Right kidney (tissue), 1 donor: ENCODE results near the gene NPC1.
"Not testable (repeated sequence)": the region's sequence is repeated elsewhere in the genome, so short reads cannot be mapped to it uniquely, and the experiment has no call there.

ENCODE experiments used
- DNase-seq: peaks from one replicate; pipeline ENCODE4 v3.0.0-alpha.2; 2016

Gene NPC1

DNA sequence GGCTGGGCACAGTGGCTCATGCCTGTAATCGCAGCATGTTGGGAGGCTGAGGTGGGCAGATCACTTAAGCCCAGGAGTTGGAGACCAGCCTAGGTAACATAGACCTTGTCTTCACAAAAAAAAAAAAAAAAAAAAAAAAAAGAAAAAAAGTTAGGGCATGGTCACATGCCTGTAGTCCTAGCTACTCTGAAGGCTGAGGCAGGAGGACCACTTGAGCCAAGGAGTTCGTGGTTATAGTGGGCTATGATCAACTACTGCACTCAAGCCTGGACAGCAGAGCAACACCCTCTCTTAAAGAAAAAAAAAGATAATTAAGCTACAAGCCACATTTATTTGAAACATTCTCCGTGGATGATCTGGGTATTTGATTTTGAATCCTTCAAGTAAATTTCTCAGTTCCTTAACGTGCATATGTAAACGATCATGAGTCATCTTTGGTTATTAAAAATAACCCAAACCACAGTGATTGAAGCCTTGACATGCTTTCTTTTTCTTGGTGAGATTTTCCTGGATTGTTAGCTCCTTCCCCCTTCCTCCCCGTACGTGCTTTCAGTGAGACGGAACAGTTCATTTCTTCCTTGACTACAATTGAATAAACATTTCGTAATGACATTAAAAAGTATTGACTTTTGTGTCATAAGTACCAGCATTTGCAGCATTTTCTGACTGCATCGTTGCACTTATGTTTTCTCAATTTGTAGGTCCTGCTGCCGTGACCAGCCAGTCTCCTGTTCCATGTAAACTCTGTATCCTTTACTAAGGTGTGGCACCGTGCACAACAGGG is 62.7 kb downstream of the NPC1 start:
- no peak for DNase-seq

DNA sequence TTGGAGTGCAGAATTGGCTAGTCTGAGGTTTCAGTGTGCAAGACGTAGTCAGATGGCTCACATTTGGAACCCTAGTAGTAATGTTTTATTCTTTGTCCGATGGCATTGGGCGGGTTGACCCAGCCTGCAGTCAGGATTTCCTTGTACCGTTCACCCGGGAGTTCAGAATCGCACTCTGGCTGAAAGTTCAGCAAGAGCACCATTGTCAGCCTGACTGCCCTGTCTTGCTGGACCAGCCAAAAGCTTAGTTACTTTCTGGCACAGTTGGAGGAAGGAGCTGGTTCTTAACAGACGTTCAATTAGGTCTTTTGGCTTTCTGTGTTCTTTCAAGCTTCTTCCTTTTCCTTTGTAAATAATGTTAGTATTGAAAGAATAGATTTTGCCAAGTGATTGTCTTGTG is 64.4 kb downstream of the NPC1 start:
- DNase-seq, result no peak

DNA sequence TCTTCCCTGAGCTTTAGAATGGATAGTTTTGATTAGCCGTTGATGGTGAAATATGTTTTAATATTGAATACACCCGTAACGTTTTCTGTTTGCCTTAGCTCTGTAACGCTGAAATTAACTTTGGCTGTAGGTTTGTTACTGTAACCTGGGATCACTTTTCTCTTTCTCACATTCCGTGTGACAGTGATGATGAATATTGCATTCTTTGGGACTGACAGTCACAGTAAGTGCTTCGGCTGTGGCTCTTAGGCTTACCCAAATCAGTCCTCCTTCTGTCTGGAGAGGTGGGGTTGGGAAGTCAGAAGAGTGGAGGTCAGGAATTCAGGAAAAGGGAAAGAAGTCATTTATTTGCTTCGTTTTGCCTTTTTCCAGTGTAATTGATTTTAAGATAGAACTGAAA is 65.0 kb downstream of the NPC1 start:
- no peak for DNase-seq

DNA sequence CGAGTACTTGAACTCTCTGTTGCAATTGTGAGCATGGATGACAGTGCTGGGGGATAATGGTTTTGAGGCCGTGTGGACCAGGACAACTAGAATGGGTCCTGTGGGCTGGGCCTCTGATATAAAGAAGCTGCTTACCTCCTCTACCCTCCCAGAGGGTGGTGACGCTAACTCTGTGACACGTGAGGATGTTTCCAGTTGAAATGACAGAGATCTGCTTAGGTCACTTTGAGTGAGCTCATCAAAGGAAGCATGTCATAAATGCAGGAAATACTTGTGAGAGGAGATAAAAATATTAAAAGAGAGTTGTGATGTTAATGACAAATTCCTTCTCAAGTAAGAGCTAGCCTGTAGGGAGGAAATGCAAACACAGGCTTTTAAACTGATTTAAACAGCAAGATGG is 66.6 kb downstream of the NPC1 start:
- no peak for DNase-seq

DNA sequence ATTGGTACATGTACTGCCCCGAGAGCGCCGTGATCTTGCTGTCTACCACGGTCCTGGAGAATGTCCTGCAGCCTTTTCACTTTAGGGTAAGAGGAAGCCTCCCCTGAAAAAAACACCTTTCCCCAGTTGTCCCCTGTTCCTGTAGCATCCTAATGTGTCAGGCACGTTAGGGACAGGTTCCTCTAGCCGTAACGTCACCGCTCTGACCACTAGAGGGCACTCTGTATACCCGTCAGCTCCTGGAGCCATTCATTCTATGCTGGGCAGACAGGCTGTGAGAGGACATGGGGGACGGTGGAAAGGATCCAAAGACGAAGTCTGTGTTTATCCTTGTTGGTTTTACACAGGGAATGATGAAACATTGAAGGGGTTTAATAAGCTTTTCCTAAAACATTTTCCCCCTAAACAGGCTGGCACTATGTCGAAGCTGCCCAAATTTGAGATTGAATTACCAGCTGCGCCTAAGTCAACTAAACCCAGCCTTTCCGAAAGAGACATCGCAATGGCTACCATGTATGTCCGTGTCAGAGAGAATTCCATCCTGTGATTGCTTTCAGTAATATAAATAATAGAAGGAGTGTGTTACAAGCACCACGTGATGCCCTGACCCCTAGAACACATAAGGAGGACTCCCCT is 70.3 kb downstream of the NPC1 start:
- peak; percentile 44 for DNase-seq

DNA sequence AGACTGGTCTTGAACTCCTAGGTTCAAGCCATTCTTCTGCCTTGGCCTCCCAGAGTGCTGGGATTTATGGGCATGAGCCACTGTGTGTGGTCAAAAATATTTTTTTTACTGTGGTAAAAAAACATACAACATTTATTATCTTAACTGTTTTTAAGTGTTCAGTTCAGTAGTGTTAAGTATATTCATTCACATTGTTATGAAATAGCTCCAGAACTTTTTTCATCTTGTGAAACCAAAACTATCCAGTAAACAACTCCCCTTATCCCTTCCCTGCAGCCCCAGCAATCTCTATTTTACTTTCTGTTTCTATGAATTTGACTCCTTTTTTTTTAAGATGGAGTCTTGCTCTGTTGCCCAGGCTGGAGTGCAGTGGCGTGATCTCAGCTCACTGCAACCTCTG is 73.7 kb downstream of the NPC1 start:
- no peak for DNase-seq

DNA sequence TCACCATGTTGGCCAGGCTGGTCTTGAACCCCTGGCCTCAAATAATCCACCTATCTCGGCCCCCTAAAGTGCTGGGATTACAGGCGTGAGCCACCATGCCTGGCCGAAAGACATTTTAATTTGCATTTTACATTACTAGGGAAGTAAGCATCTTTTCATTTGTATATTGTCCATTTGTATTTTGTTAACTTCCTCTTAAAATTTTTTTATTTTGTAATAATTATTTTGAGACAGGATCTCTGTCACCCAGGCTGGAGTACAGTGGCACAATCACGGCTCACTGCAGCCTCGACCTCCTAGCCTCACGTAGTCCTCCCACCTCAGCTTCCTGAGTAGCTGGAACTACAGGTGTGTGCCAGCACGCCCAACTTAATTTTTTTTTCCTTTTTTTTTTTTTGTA is 74.1 kb downstream of the NPC1 start:
- not testable (repeated sequence) for DNase-seq

DNA sequence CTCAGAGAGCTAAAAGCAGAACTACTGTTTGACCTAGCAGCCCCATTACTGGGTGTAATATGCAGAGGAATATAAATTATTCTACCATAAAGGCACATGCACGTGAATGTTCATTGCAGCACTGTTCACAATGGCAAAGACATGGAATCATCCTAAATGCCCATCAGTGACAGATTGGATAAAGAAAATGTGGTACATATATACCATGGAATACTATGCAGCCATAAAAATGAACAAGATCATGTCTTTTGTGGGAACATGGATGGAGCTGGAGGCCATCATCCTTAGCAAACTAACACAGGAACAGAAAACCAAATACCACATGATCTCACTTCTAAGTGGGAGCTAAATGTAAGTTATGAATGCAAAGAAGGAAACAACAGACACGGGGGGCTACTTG is 75.4 kb downstream of the NPC1 start:
- not testable (repeated sequence) for DNase-seq

DNA sequence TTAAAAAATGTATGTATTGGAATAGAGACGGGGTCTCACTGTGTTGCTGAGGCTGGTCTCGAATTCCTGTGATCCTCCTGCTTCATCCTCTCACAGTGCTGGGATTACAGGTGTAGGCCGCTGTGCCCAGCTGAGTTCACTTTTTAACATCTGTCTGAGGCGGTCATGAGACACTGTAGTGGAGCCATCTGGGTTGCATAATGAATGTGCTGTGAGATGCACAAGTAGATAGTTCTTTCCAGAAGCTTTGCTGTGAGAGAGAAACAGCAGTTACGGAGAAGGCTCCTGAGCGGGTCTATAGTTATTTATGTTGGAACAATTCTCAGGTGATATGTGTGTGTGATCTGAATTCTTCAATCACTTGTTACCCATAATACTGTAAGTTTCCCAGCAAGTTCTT is 79.9 kb downstream of the NPC1 start:
- DNase-seq, result no peak

DNA sequence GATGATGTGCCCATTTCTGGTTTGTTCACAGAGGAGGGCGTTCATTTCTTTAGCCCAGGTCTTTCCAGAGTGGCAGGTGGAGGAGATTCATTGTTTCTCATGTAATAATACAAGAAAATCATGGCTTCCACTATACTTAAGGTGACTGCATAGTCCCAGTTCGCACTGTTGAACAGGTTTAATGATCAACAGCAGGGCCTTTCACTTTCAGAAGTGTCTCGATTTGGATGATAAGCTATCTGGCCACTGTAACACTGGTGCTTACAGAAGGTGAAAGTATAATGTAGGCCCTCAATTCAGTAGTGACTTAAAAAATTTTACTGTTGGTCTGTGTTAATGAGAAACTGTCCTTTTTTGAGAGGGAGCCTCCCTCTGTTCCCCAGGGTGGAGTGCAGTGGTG is 81.6 kb downstream of the NPC1 start:
- DNase-seq, result no peak

DNA sequence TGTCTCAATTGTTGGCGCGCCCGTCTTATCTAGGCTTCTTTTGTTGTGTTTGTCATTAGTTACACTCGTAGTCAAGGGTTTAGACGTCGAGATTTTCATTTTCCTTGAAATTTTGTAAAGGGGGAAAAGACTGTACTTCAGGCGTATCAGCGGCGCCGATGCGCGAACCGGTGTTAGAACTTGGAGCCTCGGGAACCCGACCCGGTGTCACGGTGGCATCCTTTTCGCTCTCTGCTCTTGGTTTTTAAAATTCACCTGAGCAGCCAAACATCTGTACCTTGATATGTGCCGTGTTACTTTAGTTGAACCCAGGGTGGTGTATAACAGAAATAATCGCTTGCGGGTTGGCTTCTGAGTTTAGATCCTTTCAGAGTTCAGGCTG is 82.4 kb downstream of the NPC1 start:
- no peak for DNase-seq

DNA sequence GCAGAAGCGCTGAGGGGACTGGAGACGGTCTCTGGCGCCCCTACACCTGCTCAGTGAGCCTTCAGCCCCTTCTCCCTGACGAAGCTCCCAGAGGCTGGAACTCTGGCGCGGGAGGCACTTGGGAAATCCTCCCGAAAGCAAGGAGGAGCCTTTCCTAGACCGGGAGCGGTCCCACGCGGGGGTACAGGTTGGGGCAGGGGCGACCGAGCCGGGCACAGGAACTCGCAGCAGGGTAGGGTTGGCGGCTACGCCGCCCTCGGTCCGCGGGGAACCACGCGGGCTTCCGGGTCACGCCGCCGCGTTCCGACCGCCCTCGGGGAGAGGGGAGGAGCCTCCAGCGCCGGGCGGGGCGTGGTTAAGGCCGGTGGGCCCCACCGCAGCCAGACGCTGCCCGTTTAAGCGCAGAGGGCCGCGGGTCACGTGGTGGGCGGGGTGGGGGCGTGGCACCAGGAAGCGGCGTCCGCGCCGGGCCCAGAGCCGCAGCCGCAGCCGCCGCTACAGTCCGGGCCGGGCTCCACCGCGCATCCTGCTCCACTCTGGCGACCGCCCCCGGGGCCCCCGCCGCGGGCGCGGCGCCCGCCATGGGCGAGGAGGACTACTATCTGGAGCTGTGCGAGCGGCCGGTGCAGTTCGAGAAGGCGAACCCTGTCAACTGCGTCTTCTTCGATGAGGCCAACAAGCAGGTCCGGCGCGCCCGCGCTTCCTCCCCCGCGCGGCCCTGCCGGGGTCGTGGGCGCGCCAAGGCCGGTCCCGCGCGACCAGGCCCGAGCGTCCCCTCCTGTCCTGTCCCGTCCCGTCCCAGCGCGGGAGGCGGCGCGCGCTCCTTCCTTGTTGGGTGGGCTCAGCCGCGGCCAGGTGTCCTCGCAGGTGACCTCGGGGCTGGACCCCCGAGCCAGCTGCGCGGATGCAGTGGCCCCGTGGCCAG is 83.0 kb downstream of the NPC1 start, which contains the start of gene RMC1:
RMC1 (plus strand) TSS at position 474 of the 925 bp plus-strand sequence; CDS start at position 582, 108 bp downstream.
- DNase-seq, result peak; percentile 98

DNA sequence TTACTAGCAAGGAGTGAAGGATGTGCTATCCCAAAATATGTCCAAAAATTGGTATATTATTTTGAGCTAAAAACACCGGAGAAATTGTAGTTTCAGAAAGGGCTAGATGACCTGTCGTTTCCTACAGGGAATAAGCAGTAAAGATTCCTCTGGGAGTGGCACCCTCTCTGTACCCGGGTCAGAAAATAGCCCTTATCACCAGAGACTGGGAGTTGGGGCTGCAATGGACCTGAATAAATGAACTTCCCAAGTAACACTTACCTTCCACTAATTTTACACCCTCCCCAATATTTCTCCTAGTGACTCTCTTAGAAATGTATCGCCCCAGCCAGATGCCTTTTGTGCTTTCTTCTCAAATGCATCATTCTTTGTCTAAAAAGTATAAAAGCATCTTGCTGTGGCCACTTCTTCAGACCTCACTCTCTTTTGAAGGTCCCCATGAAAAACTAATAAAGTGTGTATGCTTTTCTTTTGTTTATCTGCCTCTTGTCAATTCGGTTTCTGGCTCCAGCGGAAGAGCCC is 83.7 kb downstream of the NPC1 start:
- DNase-seq, result no peak

DNA sequence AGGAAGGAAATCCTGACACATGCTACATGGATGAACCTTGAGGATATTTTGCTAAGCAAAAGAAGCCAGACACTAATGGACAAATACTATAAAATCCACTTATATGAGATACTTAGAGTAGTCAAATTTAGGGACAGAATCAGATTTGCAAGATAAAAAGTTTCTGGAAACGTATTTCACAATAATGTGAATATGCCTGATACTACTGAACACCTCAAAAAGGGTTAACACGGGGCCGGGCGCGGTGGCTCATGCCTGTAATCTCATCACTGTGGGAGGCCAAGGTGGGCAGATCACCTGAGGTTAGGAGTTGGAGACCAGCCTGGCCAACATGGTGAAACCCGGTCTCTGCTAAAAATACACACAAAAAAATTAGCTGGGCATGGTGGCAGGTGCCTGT is 84.7 kb downstream of the NPC1 start:
- DNase-seq, result no peak

DNA sequence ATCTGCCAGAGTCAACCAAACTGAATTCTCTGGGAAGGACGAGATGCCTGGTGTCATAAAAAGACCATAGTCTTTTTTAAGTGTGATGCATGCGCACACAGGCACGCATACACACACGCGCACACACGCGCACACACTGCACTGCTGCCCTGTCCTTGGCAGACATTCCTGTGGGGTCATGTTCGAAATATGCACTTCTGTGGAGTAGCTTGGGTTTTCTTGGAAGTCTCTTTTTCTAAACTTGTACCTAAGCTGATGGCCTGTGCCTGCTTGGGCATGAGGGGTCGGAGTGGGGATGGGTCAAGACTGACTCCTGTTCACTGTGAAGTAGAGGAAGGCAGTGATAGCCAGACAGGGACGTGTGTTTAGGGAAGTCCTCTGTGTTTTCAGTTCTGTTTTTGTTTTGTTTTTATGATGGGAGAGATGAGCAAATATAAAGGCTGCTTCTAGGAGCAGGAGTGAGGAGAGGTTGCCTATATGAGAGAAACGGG is 87.0 kb downstream of the NPC1 start:
- DNase-seq, result no peak

DNA sequence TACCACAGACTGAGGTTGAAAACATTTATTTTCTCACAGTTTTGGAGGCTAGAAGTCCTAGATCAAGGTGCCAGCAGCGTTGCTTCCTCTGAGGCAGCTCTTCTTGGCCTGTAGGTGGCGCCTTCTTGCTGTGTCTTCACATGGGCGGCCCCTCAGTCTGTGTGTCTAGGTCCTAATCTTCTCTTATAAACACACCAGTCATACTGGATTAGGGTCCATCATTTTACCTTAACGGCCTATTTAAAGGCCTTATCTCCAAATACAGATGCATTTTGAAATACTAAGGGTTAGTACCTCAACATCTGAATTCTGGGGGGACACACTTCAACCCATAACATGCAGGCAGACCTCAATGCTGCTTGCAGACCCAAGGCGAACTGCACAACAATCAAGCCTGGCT is 87.4 kb downstream of the NPC1 start:
- DNase-seq, result peak; percentile 38

DNA sequence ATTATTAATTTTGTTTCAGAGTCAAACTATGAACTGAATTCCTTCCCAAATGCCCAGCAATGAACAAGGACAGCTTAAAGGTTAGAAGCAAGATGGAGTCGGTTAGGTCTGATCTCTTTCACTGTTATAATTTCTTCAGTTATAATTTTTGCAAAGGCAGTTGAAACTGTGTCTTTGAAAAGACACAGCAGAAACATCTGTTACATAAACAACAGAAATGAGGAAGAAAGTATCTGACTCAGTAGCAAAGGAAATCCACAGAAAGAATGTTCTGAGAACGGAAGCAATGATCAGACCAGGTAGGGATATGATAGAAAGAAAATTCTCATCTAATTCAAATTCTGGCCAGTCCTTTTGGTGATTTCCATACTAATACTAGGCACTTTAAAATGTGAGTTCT is 88.2 kb downstream of the NPC1 start:
- no peak for DNase-seq

DNA sequence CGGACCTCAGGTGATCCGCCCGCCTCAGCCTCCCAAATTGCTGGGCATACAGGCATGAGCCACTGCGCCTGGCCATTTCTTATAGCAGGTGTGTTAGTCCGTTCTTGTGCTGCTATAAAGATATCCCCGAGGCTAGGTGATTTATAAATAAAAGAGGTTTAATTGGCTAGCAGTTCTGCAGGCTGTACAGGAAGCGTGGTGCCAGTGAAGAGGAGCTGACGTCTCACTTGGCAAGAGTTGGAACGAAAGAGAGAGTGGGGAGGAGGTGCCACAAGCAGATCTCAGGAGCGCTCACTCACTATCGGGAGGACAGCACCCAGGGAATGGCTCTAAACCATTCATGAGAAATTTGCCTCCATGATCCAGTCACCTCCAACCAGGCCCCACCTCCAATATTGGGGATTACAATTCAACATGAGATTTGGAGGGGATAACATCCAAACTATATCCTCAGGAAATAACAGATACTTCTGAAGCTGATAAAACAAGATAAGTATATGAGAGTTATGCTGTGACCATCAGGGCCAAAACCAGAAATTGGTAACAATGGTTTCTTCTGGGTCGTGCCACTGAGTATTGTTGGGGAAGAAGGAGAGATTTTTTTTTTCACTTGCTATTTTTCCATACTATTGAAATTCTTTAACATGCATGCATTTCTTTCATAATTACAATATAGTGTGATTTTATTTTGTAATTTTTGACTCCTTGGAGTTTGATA is 90.4 kb downstream of the NPC1 start:
- no peak for DNase-seq

DNA sequence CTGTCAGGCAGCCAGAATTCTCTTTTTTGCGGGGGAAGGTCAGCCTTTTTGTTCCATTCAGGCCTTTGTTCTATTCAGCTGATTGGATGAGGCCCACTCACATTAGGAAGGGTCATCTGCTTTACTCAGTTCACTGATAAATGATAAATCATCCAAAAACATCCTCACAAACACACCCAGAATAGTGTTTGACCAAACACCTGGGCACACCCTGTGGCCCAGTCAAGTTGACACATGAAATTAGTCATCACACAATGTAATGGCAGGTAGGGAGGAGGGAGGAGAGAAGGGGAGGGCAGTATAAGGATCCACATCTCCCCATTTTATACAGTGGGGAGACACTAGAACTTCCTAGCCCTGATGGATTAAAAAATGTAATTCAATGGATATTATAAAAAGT is 91.3 kb downstream of the NPC1 start:
- no peak for DNase-seq

DNA sequence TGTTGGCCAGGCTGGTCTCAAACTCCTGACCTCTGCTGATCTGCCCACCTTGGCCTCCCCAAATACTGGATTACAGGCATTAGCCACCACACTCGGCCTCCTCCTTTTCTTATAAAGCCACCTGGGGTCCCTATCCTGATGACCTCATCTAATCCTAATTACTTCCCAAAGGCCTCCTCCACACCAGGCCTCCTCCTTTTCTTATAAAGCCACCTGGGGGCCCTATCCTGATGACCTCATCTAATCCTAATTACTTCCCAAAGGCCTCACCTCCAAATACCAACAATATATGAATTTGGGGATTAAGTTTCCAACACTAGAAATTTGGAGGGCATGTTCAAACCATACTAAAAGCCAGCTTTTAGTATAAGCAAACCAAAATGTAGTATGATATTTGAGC is 92.7 kb downstream of the NPC1 start:
- DNase-seq, result no peak

DNA sequence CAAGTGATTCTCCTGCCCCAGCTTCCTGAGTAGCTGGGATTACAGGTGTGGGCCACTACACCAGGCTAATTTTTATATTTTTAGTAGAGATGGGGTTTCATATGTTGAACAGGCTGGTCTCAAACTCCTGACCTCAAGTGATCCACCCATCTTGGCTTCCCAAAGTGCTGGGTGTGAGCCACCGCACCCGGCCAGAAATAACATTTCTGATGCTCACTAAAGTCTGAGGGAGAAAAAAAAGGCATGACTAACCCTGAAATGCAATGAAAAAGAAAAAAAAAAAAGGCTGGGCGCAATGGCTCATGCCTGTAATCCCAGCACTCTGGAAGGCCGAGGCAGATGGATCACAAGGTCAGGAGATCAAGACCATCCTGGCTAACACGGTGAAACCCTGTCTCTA is 96.7 kb downstream of the NPC1 start:
- DNase-seq, result not testable (repeated sequence)
